GM08714 (cell line): ENCODE data around the gene ITGAD.

ENCODE experiments used
- H3K4me3 ChIP-seq: fragments of 200-500 bp; sonication (Bioruptor generic); 2 replicates; pipeline ENCODE4 v1.5.1; 2014; ENCODE audit warnings: mild to moderate bottlenecking, low read length, inconsistent platforms
- ZNF274 ChIP-seq: IDR thresholded peaks from 2 replicates; pipeline ENCODE4 v1.6.1; 2012; ENCODE audit warnings: mild to moderate bottlenecking, low read depth, low read length

ITGAD gene

DNA sequence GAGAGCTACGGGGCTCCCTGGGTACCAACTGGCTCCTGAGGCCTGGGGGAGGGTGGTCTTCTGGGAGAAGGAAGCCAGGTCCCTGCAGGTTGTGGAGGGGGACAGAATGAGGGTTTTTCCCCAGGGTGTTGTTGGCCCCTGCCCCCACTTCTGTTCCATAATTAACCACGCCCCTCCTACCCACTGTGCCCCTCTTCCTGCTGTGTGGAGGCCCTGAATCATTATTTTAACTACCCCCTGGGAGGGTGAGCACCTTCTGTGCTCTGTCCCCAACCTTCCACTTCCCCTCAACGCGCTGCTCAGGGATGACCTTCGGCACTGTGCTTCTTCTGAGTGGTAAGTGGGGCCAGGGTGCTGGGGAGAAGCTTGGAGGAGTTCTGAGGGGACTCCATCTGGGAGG, at the start of gene ITGAD:
ITGAD (plus strand) TSS at position 280 of the 400 bp plus-strand sequence; CDS start at position 306, 26 bp downstream.
- TF ChIP-seq ZNF274, result no peak

DNA sequence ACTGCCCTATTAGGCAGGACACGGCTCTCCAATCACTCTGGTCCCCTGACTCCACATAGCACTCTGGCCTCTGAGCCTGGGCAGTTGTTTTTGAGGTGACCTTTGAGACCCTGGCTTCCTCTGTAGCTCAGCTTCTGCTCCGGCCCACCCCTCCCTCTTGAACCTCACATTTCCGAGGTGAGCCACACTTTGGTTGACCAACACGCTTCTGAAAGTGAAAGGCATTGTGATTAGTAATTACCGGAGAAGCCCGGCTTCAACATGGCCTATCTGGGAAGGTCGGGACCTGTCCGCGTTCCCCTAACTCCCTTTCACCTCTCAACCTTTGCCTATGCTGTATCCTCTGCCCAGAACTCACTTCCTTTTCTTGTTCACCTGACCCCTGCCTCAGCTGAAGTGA, 48.4 kb upstream of the ITGAD start:
- TF ChIP-seq ZNF274, result no peak

More for the DNA sequence above, at the start of gene ITGAD:
- no peak within 1 kb of the TSS for H3K4me3 ChIP-seq

DNA sequence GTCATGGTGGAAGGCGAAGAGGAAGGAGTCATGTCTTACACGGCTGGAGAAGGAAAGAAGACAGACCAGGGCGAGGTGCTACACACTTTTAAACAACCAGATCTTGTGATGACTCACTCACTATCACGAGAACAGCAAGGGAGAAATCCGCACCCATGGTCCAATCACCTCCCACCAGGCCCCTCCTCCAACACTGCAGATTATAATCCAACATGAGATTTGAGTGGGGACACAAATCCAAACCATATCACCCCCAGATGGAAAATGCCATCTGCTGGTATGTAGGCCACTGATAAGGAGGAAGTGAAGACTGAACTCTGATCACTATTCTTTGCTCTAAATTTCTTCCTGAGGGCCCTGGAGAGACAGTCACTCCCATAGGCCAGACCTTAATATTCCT, 45.7 kb upstream of the ITGAD start:
- H3K4me3 ChIP-seq, result no peak overlapping the region
- no peak for TF ChIP-seq ZNF274

More for the DNA sequence above, 48.4 kb upstream of the ITGAD start:
- H3K4me3 ChIP-seq, result no peak overlapping the region

DNA sequence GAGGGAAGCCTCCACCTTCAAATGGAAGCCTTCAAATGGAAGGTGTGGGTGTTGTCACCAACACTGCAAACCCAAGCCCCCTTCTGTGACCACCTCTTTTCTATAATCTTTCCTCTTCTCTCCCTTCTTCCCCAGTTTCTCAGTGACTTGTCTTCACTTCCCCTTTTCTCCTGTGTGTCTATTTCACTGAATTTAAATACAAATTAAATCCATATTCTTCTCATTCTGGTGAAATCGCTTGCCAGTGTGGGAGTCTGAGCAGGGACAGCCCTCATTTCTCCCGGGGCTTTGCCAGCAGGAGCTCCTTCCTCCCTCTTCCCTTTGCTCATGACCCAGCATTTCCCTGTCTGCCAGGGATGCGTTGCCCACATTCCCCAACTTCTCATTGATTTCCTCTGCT, 44.6 kb upstream of the ITGAD start:
- no peak for TF ChIP-seq ZNF274
- no peak overlapping the region for H3K4me3 ChIP-seq

DNA sequence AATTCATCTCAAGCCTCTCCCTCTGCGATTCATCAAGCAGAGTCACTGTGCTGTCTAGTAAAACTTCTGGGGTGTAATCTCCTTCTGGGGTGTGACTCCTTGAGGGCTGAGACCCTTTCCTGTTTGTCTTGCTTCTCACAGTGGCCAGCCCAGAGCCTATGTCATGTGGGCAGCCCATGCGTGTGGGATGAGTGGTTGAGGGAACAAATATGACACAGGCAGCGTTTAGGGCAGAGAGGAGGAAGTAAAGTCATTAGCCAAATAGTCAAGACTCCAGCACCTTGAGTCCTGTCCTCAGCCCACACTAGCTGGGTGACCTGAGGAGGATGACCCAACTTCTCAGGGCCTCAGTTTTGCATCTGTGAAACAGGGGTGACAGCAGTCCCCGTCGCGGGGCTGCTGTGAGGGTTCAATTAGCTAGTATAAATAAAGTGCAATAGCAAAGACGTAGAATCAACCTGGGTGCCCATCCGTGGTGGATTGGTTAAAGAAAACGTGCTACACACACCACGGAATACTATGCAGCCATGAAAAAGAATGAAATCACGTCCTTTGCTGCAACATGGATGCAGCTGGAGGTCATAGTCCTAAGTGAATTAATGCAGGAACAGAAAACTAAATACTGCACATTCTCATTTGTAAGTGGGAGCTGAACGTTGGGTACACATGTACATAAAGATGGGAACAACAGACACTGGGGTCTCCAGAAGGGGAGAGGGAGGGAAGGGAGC, 42.7 kb upstream of the ITGAD start:
- TF ChIP-seq ZNF274, result no peak
- no peak overlapping the region for H3K4me3 ChIP-seq

DNA sequence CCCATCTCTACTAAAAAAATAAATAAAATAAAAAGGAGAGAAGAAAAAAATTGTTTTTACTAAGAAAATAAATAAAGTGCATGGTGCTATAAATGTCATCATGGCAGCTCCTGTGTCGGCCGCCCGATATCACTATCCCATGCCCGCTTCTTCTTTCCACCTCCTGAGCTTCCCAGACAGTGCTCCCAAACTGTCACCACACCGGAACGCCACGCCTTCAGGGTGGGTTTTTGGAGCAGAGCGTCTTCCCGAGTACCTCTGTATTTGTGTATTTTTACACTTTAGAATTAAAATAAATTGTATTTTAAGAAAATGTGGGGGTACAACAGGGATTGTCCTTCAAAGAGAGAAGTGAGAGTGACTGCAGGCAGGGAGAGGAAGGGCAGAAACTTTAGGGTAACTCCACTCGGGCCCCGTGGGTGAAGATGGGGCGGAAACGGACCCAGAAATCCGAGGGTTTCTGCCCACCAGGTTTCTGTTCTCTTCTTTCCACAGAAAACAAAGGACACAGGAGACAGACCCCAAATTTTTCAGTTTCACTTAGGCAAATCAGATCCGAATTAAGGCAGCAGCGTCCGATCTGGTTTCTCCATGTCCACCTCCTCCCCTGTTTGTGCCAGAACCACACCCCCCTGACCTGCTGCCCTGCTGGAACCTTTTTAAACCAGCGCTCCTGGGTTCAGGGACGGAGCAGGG, 41.7 kb upstream of the ITGAD start:
- H3K4me3 ChIP-seq, result no peak overlapping the region
- no peak for TF ChIP-seq ZNF274

DNA sequence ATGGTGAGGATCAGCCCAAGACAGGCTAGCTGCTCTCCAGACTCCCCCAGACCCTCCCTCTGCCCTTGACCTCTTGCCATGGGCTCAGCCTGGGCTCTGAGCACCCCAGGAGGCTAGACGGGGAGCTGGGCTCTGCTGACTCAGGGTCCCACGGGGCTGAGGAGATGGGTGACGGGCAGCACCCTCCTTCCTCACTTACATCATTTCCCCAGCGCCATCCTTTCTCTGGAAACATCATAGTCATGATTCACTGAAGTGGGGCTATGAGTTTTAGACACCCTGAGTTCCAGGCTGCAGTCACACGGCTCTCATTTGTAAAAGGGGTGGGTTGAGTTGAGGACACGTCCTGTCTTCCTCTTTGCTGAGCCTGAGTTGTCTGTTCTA, 41.2 kb upstream of the ITGAD start:
- TF ChIP-seq ZNF274, result no peak
- H3K4me3 ChIP-seq, result no peak overlapping the region

DNA sequence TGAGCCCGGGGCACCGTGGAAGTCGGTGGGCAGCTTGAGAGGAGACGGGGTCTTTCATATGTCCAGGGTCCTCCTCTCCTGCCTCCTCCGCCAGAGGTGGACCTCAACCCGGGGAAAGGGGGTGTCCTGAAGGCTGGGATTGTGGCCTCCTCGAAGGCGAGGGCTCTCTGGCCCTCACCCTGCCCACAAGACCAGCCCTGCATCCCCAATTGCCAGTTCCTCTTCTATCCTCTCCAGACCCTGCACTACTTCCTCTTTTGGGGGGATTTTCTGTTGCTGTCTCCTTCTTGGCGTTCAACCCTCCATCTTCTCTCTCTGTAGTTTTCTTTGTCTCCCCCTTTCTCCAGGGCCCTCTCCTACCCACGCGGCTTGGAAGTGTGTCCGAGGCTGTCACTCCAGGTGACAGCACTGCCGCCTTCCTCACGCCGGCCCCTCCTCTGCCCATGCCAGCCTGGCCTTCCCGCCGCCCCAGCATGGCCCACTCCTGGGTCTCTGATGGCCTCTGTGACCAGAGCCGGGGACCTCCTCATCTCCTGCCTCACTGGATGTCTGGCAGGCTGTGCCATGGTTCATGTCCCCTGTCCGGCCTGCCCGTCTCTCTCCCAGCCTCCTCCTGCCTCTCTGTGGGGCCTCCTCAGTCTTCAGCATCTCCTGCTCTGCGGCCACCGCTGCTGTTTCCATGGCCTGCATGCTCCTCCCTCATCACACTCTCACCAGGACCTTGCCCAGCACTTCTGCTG, 40.6 kb upstream of the ITGAD start:
- no peak overlapping the region for H3K4me3 ChIP-seq
- TF ChIP-seq ZNF274, result no peak

DNA sequence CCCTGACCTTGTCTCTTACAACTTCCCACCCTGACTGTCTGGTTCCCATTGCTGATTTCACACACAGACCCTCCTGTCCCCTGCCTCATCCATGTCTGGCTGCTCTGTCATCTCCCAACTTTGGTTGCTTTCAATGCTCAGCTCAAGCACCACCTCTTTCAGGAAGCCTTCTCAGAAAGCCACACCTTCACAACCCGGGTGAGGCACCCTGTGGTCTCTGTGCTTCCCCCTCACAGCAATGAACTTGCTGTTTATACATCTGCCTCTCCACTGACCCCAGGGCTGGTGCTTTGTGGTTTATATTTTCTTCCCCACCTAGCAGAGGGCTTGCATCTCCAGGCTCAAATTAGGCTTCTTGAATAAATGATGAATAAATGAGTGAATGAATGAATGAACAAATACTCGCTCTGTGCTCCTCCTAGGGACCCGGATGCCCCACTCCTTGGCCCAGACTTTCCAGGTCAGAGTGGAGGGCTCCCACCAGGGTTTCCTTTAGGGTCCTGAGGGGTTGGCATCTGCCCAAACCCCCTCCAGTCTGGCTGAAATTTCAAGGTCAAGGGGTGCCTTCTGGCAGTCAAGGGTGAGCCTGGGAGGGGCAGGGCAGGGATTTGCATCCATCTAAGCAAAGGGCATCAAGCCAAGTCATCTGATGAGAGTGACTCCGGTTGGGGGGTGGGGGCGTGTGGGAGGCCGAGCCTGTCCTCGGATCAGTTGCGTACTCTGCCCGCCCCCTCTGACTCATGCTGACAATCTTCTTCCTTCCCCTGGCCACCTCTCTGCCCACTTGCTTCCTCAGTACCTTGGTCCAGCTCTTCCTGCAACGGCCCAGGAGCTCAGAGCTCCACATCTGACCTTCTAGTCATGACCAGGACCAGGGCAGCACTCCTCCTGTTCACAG, 38.5 kb upstream of the ITGAD start, which contains the start of gene ITGAX:
ITGAX (plus strand) TSS at position 783 of the 898 bp plus-strand sequence; CDS start at position 862, 79 bp downstream.
- H3K4me3 ChIP-seq, result no peak within 1 kb of the TSS
- TF ChIP-seq ZNF274, result no peak

DNA sequence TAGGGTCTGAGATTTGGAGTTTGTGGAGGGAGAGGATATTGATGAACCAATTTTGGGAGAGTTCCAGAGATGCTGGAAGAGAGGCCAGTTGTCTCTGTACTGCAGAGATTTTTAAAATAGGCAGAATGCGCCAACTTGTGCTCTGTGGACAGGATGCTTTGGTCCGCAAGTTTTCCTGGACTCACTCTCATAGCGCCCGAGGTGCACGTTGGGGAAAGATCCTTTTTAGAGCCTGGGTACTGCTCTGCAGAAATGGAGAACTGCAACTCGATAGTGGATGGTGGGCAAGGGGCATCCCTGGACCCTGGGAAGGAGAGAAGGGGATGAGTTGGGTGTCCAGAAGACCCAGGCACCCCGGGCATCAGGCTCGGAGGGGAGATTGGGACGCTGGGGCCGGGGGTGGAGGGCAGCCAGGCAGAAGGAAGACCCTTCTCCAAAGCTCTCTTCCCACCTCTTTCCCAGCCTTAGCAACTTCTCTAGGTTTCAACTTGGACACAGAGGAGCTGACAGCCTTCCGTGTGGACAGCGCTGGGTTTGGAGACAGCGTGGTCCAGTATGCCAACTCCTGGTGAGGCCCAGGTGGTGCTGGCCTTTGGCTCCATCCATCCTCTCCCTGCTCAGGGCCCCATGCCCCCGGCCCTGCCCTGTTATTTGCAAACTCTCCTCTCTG, 37.6 kb upstream of the ITGAD start:
- no peak for TF ChIP-seq ZNF274
- H3K4me3 ChIP-seq, result no peak overlapping the region

DNA sequence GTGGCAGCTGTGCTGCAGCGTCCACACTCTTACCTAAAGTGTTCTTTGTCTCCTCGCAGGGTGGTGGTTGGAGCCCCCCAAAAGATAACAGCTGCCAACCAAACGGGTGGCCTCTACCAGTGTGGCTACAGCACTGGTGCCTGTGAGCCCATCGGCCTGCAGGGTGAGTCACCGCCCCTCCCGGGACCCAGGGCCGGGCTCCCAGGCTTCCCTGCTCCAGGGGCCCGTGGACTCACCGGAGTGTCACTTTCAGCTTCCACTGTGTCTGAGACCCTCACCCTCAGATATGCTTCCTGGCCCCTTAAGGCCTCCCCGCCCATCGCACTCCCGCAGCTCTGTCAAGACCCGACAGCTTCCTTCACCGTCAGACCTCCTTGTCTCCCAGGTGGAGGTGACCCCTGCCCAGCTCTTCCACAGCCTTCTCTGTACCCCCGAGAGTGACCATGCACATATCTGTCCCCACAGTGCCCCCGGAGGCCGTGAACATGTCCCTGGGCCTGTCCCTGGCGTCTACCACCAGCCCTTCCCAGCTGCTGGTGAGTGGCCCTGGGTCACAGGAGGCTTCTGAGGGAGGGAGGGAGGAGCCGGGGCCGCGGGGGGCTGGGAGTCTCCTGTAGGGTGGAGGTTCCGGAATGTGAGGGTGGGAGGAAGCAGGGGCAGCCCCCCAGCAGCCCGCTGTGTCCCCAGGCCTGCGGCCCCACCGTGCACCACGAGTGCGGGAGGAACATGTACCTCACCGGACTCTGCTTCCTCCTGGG, 36.4 kb upstream of the ITGAD start:
- TF ChIP-seq ZNF274, result no peak
- no peak overlapping the region for H3K4me3 ChIP-seq

DNA sequence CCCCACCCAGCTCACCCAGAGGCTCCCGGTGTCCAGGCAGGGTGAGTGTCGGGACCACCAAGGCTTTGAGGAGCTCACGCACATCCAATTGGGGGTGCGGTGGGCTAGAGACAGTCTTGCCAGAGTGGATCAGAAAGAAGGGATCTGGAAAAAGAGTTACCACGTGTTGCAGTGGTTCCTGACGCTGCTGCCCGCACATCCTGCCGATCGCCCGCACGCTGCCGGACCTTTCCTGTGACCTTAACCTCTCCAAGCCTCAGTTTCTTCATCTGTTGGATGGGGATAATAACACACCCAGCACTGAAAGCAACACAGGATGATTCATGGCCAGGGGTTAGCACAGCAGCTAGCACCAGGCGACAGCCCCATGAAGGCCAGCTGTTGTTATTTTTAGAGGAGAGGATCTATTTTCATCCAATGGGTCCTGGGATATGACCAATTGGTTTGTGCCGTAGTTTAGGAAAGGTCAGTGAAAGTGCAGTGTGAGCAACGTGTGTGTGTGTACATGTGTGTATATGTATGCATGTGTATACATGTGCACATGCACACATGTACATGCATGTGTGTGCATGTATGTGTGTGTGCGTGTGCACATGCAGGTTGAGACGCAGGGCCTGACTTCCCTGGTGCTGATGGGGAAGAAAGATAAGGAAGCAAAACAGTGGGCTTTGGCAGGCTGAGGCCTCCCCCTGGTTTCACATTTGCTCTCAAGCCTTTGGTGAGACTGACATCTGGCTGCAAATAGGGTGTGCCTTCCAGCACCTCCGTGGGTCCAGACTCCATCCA, 35.6 kb upstream of the ITGAD start:
- TF ChIP-seq ZNF274, result no peak
- H3K4me3 ChIP-seq, result no peak overlapping the region
